NCI-H1930 (cell line): ENCODE measurements around the gene MRGPRE.

Experiments used
- DNase-seq, 2 experiments: peaks; one replicate each; lab custom pipeline; 2025; lab: John Stamatoyannopoulos, UW

The MRGPRE gene

DNA sequence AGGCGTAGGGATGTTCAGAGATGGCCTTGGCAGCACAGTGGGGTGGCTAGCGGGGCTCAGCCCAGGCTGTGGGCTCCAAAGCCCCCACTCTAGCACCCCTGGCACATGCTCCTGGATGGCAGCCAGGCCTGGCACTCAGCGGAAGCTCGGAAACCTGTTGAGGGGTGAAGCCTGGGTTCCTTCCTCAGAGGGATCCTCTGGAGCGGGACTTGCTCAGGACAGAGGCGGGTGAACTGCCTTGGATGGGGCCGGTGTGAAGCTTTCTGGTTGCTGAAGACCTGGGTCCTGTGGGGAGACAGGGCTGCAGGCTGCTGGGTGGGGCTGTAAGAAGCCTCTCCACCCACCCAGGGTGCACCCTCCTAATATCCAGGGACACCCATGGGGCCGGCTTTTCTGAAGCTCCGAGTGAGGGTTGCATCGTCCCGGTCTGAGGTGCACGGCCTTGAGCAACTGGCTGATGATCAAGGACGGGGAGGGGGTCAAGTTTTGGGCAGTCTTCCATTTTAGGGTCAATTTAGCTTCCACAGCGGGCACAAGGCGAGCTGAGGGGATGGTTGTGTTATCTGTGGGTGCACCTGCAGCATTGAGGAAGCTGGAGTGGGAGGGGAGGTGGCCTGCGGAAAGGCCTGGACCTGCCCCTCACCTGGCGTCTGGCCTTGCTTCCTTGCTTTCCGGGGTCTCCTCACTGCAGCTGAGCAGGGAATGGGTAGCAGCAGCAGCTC lies 5.2 kb downstream of the MRGPRE start:
- DNase-seq: no peak

- DNase-seq: no peak
Observed at GRCh38 chr11:3225826-3226750, 6.1 kb downstream of the MRGPRE start.

DNA sequence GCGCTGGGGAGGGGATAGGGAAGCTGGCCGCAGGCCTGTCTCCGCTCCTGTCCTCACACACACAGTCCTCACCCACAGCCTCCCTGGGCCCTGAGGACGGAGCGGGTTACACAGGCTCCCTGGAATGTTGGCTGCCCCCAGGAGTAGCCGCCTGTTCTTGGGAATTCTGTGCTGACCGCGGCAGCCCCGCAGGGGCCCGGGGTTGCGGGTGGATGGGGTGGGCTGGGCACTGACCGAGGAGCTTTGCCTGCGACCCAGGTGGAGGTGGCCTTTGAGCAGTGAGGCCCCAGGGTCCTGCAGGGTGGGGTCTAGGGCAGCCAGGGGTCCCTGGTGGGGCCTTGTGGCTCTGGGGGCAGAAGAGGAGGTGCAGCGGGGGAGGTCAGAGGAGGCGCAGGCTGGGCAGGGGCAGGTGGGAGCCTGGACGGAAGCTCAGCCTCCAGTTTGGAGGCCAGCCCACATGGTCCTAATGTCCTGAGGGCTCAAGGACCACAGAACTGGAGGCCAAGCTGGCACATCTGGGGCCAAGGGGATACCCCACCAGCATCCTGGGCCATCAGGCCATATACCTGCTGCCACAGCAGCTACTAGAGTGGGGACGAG lies 7.0 kb downstream of the MRGPRE start:
- no peak for DNase-seq

DNA sequence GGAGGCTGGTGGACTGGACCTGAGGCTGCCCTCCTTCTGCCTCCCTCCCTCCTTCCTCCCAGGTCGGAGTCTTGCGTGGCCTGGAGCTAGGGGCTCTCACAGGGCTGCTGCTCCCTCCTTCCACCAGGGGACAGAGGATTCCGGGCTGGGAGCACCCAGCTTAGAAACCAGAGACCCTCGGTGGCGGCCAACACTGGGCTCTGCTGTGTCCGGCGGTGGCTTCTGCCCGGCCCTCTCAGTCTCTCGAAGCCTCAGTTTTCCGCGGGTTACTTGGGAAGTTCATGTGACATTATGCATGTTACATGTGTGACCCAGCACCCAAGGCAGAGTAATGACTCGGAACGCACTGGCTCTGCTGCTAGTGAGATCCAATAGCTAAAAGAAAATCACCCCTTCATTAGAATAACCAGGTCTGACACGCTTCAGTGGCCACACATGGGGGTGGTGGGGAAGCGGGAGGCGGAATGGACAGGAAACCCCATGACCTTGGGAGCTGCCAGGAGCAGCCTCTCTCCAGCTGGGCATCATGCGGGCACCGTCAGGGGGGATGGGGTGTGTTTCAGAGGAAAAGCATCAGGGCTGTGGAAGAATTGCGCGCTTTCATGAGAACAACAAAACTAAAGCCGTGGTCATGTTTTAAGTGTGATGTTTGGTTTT lies 7.7 kb downstream of the MRGPRE start:
- DNase-seq: no peak

DNA sequence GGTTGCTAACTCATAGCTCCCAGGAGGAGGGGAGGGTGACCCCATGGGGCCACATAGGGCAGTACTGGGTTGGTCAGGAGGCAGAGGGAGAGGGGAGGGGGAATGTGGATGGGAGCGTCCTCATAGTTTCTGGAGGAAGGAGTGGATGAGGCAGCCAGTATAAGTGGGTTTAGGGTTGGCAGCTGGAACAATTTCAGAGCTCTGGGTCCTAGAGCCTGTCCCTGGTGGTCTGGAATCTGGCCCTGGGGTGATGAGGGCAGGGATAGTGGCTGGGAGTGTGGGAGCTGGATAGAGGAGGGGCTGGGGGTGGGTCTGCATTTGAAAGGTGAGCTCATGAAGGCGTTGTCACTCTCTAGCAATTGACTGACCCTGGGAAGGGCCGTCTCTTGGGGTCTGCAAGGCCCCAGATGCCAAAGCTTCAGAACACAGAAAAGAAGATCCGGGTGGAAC lies 8.3 kb downstream of the MRGPRE start:
- no peak for DNase-seq

- DNase-seq: no peak
Observed at GRCh38 chr11:3222941-3223915, 9.0 kb downstream of the MRGPRE start.

- DNase-seq: no peak
Observed at GRCh38 chr11:3222003-3222855, 10.0 kb downstream of the MRGPRE start.

- no peak for DNase-seq
Observed at GRCh38 chr11:3221408-3222002, 10.7 kb downstream of the MRGPRE start.

GRCh38 chr11:3220521-3221407 lies 11.5 kb downstream of the MRGPRE start:
- no peak for DNase-seq

DNA sequence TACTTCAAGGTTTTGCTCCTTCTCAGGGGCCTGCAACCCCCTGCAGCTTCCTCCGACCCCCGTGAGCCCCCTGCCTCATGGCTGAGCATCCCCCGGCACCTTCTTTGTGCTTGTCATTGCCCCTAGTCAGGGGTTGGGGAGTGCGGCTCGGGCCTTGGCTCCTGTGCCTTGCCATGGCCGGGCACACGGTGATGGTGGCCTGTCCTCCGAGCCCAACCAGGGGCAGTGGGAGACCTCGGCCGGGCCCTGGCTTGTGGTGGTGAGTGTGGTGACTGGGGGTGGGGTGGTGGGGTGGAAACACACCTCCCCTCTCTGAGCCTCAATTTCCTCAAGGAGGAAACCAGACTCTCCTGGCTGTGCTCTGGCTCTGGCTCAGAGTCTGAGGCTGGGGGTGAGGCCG lies 12.1 kb downstream of the MRGPRE start:
- DNase-seq: no peak

GRCh38 chr11:3219281-3219892 lies 12.8 kb downstream of the MRGPRE start:
- DNase-seq: no peak

DNA sequence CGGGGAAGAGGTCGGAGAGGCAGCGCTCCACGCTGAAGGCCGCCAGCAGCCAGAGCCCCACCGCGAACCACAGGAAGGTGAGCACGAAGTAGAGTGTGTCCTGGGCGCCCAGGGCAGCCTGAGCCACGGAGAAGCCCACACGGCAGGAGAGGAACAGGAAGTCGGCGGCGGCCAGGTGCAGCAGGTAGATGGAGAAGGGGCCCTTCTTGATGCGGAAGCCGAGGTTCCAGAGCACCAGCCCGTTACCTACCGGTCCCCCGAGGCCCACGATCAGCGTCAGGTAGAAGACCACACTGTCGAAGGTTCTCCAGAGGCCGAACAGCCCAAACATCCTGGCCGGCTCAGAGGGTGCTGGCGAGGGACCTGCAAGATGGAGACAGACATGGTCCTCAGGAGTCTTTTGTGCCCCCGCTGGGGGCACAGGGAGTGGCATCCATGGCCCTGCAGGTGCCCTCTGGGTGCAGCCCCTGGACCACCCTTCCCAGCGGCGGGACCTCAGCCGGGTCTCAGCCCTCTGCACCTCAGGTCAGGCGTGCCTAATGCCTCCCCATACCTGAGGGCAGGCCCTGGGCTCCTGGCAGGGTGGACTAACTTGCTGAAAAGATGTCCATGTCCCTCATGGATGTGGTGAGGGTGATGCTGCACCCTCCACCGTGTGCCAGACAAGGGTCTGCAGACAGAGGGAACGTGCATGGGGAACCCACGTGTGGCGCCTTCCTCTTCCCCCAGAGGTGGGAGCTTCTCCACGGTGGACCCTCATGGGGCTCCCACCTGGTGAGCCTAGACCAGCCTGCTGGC lies 13.5 kb downstream of the MRGPRE start, which contains the start of gene MRGPRG:
Gene MRGPRG, minus strand, starts transcription at position 331 of the 798 bp plus-strand sequence. Its CDS starts 0 bp downstream, at position 331.
- DNase-seq: no peak

DNA sequence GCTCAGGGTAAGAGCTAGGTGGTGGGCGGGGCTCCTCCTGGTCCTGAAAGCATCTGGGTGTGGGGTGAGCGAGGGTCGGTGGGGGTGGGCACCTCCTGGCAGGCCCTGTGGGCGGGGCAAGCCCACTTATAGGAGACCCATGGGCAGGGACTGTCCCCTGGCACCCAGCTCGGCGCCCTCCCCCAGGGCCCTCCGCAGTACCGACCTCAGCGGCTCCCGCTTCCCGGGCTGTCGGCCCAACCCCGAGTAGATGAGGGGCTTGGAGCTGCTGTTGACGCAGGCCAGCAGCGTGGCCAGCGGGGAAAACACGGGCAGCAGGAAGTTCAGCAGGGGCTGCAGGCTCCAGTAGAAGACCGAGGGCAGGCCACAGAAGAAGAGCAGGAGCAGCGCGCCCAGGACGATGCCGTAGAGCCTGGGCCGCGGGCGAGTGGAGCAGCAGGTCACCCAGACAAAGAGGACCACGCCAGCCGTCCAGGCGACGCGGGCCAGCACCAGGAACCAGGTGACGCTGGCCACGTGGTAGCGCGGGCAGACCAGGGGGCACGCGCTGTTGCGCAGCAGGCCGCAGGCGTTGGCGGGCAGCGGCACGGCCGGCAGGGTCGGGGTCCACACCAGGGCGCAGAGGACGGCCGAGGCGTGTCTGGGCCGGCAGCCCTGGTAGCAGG lies 14.3 kb downstream of the MRGPRE start:
- no peak for DNase-seq

- no peak for DNase-seq
Observed at GRCh38 chr11:3216027-3216525, 16.1 kb downstream of the MRGPRE start.

- DNase-seq: no peak
Observed at GRCh38 chr11:3215346-3216026, 16.7 kb downstream of the MRGPRE start.

DNA sequence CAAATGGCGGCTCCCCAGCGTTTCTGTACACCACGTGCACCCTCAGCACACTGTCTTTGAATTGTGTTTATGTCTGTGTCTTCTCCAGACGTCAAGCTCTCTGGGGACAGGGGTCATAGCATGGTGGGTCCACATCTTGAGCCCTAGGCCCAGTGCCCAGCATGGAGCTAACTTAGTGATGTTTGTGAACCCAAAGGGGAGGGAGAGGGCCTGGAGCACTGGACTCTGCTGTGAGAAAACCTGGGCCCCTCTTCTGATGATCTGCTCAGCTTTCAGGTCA lies 17.9 kb downstream of the MRGPRE start:
- DNase-seq: no peak
